H9 (cell line): Measurements from ENCODE around the gene EDRF1. TPM values are rescaled to one million over a fixed set of nuclear protein-coding genes. Genes with fewer than 3 reads are reported as not detected.

Experiments
- DNase-seq: peaks from one replicate; pipeline ENCODE4 v3.0.0-alpha.2; 2017
- H2AFZ ChIP-seq: one replicate; pipeline ENCODE4 v1.6.1; 2013; ENCODE audit warnings: mild to moderate bottlenecking, low read length, control low read depth, moderate library complexity
- H2AK5ac ChIP-seq: 2 replicates; pipeline ENCODE4 v1.6.1; 2013; ENCODE audit warnings: low read length, control low read depth, mixed read lengths; ENCODE audit not compliant: insufficient read length
- H2BK120ac ChIP-seq: one replicate; pipeline ENCODE4 v1.6.1; 2013; ENCODE audit warnings: low read depth, mild to moderate bottlenecking, low read length, control low read depth, inconsistent platforms; ENCODE audit not compliant: poor library complexity, severe bottlenecking
- H2BK12ac ChIP-seq: 2 replicates; pipeline ENCODE4 v1.6.1; 2013; ENCODE audit warnings: low read length, control low read depth, mixed read lengths, low read depth; ENCODE audit not compliant: insufficient read length
- H2BK15ac ChIP-seq: 2 replicates; pipeline ENCODE4 v1.6.1; 2013; ENCODE audit warnings: low read depth, low read length, control low read depth
- H2BK20ac ChIP-seq: one replicate; pipeline ENCODE4 v1.6.1; 2013; ENCODE audit warnings: low read depth, mild to moderate bottlenecking, low read length, control low read depth, inconsistent platforms; ENCODE audit not compliant: poor library complexity, severe bottlenecking
- H2BK5ac ChIP-seq: 2 replicates; pipeline ENCODE4 v1.6.1; 2013; ENCODE audit warnings: low read length, control low read depth, mixed read lengths; ENCODE audit not compliant: insufficient read length
- H3K14ac ChIP-seq: 2 replicates; pipeline ENCODE4 v1.6.1; 2013; ENCODE audit warnings: low read length, control low read depth; ENCODE audit not compliant: insufficient read depth
- H3K18ac ChIP-seq: 2 replicates; pipeline ENCODE4 v1.6.1; 2013; ENCODE audit warnings: low read depth, mild to moderate bottlenecking, mixed read lengths, low read length, control low read depth; ENCODE audit not compliant: insufficient read length
- H3K23ac ChIP-seq: 2 replicates; pipeline ENCODE4 v1.6.1; 2013; ENCODE audit warnings: low read length, control low read depth, mixed read lengths, low read depth; ENCODE audit not compliant: insufficient read length
- H3K23me2 ChIP-seq: 2 replicates; pipeline ENCODE4 v1.6.1; 2013; ENCODE audit warnings: low read depth, mild to moderate bottlenecking, mixed read lengths, low read length, control low read depth; ENCODE audit not compliant: insufficient read length, poor library complexity, severe bottlenecking
- H3K27ac ChIP-seq: 2 replicates; pipeline ENCODE4 v1.5.1; 2013; ENCODE audit warnings: low read length, control low read depth, mixed read lengths, low read depth; ENCODE audit not compliant: insufficient read length
- H3K27me3 ChIP-seq: 2 replicates; pipeline ENCODE4 v1.6.1; 2013; ENCODE audit warnings: low read length, control low read depth, inconsistent platforms; ENCODE audit not compliant: insufficient read depth
- H3K4ac ChIP-seq: 2 replicates; pipeline ENCODE4 v1.6.1; 2013; ENCODE audit warnings: low read depth, mild to moderate bottlenecking, control low read depth, inconsistent platforms, low read length, moderate library complexity
- H3K4me1 ChIP-seq: 2 replicates; pipeline ENCODE4 v1.6.1; 2013; ENCODE audit warnings: low read length, control low read depth, inconsistent platforms; ENCODE audit not compliant: insufficient read depth
- H3K4me2 ChIP-seq: 2 replicates; pipeline ENCODE4 v1.6.1; 2013; ENCODE audit warnings: low read length, control low read depth, mixed read lengths; ENCODE audit not compliant: insufficient read length, insufficient read depth
- H3K56ac ChIP-seq: 2 replicates; pipeline ENCODE4 v1.6.1; 2013; ENCODE audit warnings: low read depth, mild to moderate bottlenecking, mixed read lengths, low read length, control low read depth; ENCODE audit not compliant: insufficient read length
- H3K79me1 ChIP-seq: 2 replicates; pipeline ENCODE4 v1.6.1; 2013; ENCODE audit warnings: low read depth, mild to moderate bottlenecking, moderate library complexity, low read length, control low read depth, inconsistent platforms; ENCODE audit not compliant: insufficient read depth, poor library complexity, severe bottlenecking
- H3K79me2 ChIP-seq: 2 replicates; pipeline ENCODE4 v1.6.1; 2013; ENCODE audit warnings: low read length, control low read depth, inconsistent platforms; ENCODE audit not compliant: insufficient read depth
- H3K9ac ChIP-seq: 2 replicates; pipeline ENCODE4 v1.6.1; 2013; ENCODE audit warnings: low read length, control low read depth, mixed read lengths; ENCODE audit not compliant: insufficient read length; ENCODE audit errors: extremely low read depth
- H3K9me3 ChIP-seq: one replicate; pipeline ENCODE4 v1.6.1; 2013; ENCODE audit warnings: low read depth, low read length, inconsistent platforms; ENCODE audit not compliant: control insufficient read depth
- H3T11ph ChIP-seq: one replicate; pipeline ENCODE4 v1.6.1; 2013; ENCODE audit warnings: mild to moderate bottlenecking, low read length, control low read depth, inconsistent platforms
- H4K20me1 ChIP-seq: one replicate; pipeline ENCODE4 v1.6.1; 2013; ENCODE audit not compliant: control insufficient read depth, insufficient read length, insufficient read depth
- H4K5ac ChIP-seq: 2 replicates; pipeline ENCODE4 v1.6.1; 2013; ENCODE audit warnings: low read depth, mild to moderate bottlenecking, mixed read lengths, low read length, control low read depth; ENCODE audit not compliant: insufficient read length
- H4K8ac ChIP-seq: replicated peaks from 2 replicates; pipeline ENCODE4 v1.6.1; 2013; ENCODE audit warnings: low read length, control low read depth, mixed read lengths, low read depth; ENCODE audit not compliant: insufficient read length
- H4K91ac ChIP-seq: 2 replicates; pipeline ENCODE4 v1.6.1; 2013; ENCODE audit warnings: low read depth, mild to moderate bottlenecking, moderate library complexity, mixed read lengths, low read length, control low read depth; ENCODE audit not compliant: insufficient read length
- H3K27ac Mint-ChIP-seq, 3 experiments: 2 replicates in 2 of 3; 3 replicates in 1 of 3; pipeline ENCODE4 v1.8.0; 2020 to 2021; ENCODE audit warnings: mixed read lengths in 3 of 3, mild to moderate bottlenecking in 1 of 3, moderate library complexity in 1 of 3
- H3K27me3 Mint-ChIP-seq: 2 replicates; pipeline ENCODE4 v1.8.0; 2021; ENCODE audit warnings: low read depth, mild to moderate bottlenecking, moderate library complexity, mixed read lengths
- H3K36me3 Mint-ChIP-seq, 3 experiments: 2 replicates in 2 of 3; 3 replicates in 1 of 3; pipeline ENCODE4 v1.8.0; 2020 to 2021; ENCODE audit warnings: low read depth in 3 of 3, mixed read lengths in 3 of 3; ENCODE audit not compliant: insufficient read depth in 1 of 3
- H3K4me1 Mint-ChIP-seq, 2 experiments: 2 replicates each; pipeline ENCODE4 v1.8.0; 2020; ENCODE audit warnings: mixed read lengths in 2 of 2
- H3K4me3 Mint-ChIP-seq, 2 experiments: 2 replicates in 1 of 2; 3 replicates in 1 of 2; pipeline ENCODE4 v1.8.0; 2020 to 2021; ENCODE audit warnings: mild to moderate bottlenecking in 2 of 2, mixed read lengths in 2 of 2, moderate library complexity in 1 of 2
- H3K9me3 Mint-ChIP-seq, 2 experiments: 2 replicates in 1 of 2; 3 replicates in 1 of 2; pipeline ENCODE4 v1.8.0; 2020; ENCODE audit warnings: mild to moderate bottlenecking in 2 of 2, mixed read lengths in 2 of 2, moderate library complexity in 1 of 2
- CTCF ChIP-seq: fragments of 200-600 bp; sonication (generic); conservative IDR thresholded peaks from 3 replicates; pipeline ENCODE4 v1.8.0; 2021; ENCODE audit warnings: antibody characterized with exemption, mild to moderate bottlenecking
- WGBS: extraction: QIAGEN DNeasy Blood & Tissue Kit; methylation state at CpG from one replicate; pipeline ENCODE4 v1.1.7; 2013; ENCODE audit warnings: missing lambda C conversion rate, low lambda C conversion rate, mixed read lengths; ENCODE audit not compliant: insufficient read length; ENCODE audit errors: extremely low coverage; 5-methylcytosine and 5-hydroxymethylcytosine counted together
- total RNA-seq: library from RNA; stranded (reverse); gene quantifications from 2 replicates; pipeline ENCODE4 v1.2.1, GENCODE V29; 2021

Gene EDRF1
- total RNA-seq, 1 experiment from 2014 or later = 51.0 TPM

- H3K27ac ChIP-seq = no peak overlapping the region
- no peaks in the 10 kb centered on the region for H3K4me1 Mint-ChIP-seq
- H3K23ac ChIP-seq = no peak overlapping the region
- H4K91ac ChIP-seq = no peak overlapping the region
- TF ChIP-seq CTCF = no peak
- no peak overlapping the region for H2BK12ac ChIP-seq
- no peak overlapping the region for H3K4ac ChIP-seq
- H3K9ac ChIP-seq = no peak overlapping the region
- H3K9me3 Mint-ChIP-seq = no peaks in the 10 kb centered on the region
- H2AFZ ChIP-seq = no peak overlapping the region
- H2BK20ac ChIP-seq = no peak overlapping the region
- H3K27me3 ChIP-seq = no peaks in the 10 kb centered on the region
- H4K20me1 ChIP-seq = no peaks in the 10 kb centered on the region
- H3K18ac ChIP-seq = no peak overlapping the region
- H2AK5ac ChIP-seq = no peak overlapping the region
- H3K4me3 Mint-ChIP-seq = no peak overlapping the region
- no peaks in the 10 kb centered on the region for H3K36me3 Mint-ChIP-seq
- H3K14ac ChIP-seq = no peak overlapping the region
- H3K79me2 ChIP-seq = no peaks in the 10 kb centered on the region
- no peak for DNase-seq
- no peak overlapping the region for H2BK120ac ChIP-seq
- H3K4me1 ChIP-seq = no peaks in the 10 kb centered on the region
- H2BK15ac ChIP-seq = no peak overlapping the region
- no peaks in the 10 kb centered on the region; the same call in 1 of the 2 replicates for H3K27me3 Mint-ChIP-seq
- WGBS = no CpG with 5 or more reads among the region's 7 CpGs
- H4K5ac ChIP-seq = no peak overlapping the region
- H4K8ac ChIP-seq = no peak overlapping the region
- H3K9me3 ChIP-seq = no peaks in the 10 kb centered on the region
- no peak overlapping the region for H3K4me2 ChIP-seq
- no peaks in the 10 kb centered on the region for H3K79me1 ChIP-seq
- no peak overlapping the region; a peak in 1 of 7 replicates for H3K27ac Mint-ChIP-seq
- H3K56ac ChIP-seq = no peak overlapping the region
- H2BK5ac ChIP-seq = no peak overlapping the region
- no peak overlapping the region for H3T11ph ChIP-seq
- H3K23me2 ChIP-seq = no peaks in the 10 kb centered on the region
These were observed 35.7 kb upstream of the EDRF1 start for GRCh38 chr10:125683821-125684220.
